Astrocyte of the spinal cord (primary cell): ENCODE measurements around the gene SH2B3.
"Not testable (repeated sequence)": the region's sequence is repeated elsewhere in the genome, so short reads cannot be mapped to it uniquely, and the experiment has no call there.

Experiments
- DNase-seq: peaks from one replicate; pipeline ENCODE4 v3.0.0; 2011; ENCODE audit warnings: low read depth, low spot score
- H3K4me3 ChIP-seq: 2 replicates; pipeline ENCODE4 v1.5.1; 2011; ENCODE audit warnings: low read depth, mild to moderate bottlenecking, low read length, moderate library complexity
- in situ Hi-C: cut with HindIII; loops from 2 replicates; pipeline ENCODE4 v1.10.0; 2017; ENCODE audit warnings: low sequenced_read_pairs
- TF ChIP-seq, protein P1 (sequence below): IDR thresholded peaks from 2 replicates; pipeline ENCODE4 v1.5.1; 2012; ENCODE audit warnings: low read depth, mild to moderate bottlenecking, low read length, inconsistent platforms

The SH2B3 gene

DNA sequence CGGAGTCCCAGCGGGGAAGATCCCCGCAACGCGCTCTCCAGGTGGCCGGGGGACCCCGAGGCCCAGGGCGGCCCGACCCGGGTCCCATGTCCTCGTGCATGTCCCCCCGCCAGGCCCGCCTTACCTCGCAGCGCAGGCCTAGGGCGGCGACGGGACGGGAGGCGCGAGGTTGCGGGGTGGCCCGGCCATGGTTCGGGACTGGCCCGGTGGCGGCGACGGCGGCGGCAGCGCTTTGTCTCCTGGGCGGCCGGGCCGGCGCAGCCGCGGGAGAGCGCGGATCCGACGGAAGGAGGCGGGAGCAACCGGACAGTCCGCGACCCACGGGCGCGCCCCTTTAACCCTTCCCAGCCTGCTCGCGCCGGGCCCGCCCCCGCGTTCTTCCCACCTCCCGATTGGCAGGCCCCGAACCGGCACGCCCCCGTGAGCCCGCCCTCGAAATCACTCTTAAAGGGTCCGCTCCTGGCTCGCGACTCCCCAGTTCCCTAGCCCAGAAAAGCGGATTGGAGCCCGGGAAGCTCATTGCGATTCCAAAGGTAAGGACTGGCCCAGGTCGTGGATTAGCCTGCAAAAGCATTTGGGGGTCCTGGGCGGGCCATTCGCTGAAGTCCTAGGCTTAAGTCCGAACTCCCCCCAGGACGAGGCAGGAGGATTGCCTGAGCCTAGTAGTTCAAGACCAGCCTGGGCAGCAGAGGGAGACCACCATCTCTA lies 36.8 kb upstream of the SH2B3 start, which contains the start of gene PHETA1:
PHETA1 (minus strand) TSS at position 308 of the 708 bp plus-strand sequence. CDS start 5,668 bp downstream, outside the sequence.
- DNase-seq = peak; percentile 89
- in situ Hi-C loops = no loop called here
- H3K4me3 ChIP-seq = peak within 1 kb of the TSS; percentile 82
- TF ChIP-seq, protein P1, sequence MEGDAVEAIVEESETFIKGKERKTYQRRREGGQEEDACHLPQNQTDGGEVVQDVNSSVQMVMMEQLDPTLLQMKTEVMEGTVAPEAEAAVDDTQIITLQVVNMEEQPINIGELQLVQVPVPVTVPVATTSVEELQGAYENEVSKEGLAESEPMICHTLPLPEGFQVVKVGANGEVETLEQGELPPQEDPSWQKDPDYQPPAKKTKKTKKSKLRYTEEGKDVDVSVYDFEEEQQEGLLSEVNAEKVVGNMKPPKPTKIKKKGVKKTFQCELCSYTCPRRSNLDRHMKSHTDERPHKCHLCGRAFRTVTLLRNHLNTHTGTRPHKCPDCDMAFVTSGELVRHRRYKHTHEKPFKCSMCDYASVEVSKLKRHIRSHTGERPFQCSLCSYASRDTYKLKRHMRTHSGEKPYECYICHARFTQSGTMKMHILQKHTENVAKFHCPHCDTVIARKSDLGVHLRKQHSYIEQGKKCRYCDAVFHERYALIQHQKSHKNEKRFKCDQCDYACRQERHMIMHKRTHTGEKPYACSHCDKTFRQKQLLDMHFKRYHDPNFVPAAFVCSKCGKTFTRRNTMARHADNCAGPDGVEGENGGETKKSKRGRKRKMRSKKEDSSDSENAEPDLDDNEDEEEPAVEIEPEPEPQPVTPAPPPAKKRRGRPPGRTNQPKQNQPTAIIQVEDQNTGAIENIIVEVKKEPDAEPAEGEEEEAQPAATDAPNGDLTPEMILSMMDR = no peak

DNA sequence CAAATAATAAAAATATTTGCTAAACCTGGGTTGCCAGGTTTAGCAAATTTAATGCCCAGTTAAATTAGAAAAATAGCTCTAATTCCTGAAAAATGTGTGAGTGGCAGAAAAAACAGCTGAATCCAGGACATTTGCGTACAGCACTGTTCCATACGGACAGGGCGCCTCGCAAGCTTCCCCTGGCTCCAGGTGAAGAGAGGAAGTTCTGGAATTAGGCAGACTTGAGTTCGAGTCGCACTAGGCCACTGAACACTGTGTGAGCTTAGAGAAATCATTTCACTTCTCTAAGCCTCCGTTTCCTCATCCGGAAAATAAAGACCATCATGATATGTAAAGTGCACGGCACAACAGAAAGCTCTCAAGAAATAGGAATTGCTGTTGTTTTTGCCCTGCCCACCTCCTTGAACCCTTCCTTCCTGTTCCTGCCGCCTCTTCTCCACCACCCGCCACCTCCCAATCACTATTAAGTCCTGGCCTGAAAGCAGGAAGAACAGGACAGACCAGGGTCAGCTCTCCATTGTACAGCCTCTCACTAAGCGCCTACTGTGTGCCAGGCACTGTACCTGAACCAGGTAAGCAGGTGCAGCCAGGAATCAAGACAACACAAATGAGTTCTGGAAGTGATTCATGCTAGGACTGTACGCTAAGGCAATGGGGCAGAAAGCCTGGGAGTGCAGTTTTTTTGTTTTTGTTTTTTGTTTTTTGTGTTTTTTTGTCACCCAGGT lies 36.1 kb upstream of the SH2B3 start:
- TF ChIP-seq, protein P1 = no peak
- H3K4me3 ChIP-seq = peak overlapping the region; percentile 82
- in situ Hi-C loops = no loop called here
- no peak for DNase-seq

DNA sequence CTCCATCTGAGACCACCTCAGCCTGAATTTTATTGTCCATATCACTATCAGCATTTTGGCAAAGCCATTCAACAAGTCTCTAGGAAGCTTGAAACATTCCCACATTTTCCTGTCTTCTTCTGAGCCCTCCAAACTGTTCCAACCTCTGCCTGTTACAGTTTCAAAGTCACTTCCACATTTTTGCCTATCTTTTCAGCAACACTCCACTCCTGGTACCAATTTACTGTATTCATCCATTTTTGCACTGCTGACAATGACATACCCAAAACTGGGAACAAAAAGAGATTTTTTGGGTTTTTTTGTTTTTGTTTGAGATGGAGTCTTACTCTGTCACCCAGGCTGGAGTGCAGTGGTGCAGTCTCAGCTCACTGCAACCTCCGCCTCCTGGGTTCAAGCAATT lies 32.5 kb upstream of the SH2B3 start:
- in situ Hi-C loops, H3K4me3 ChIP-seq, DNase-seq: not testable (repeated sequence)

DNA sequence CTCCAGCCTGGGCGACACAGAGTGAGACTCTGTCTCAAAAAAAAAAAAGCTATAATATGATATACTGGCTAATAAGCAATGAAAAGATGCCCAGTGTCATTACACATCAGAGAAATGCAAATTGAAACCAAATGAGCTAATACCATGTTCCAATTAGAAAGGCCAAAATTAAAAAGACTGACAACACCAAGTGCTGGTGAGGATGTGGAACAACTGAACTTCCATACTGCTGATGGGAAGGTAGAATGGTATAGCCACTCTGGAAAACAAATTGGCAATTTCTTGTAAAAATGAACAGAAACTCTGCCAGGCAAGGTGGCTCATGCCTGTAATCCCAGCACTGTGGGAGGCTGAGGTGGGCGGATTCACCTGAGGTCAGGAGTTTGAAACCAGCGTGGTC lies 28.3 kb upstream of the SH2B3 start:
- TF ChIP-seq, protein P1 = no peak
- in situ Hi-C loops = no loop called here
- no peak overlapping the region for H3K4me3 ChIP-seq
- no peak for DNase-seq

DNA sequence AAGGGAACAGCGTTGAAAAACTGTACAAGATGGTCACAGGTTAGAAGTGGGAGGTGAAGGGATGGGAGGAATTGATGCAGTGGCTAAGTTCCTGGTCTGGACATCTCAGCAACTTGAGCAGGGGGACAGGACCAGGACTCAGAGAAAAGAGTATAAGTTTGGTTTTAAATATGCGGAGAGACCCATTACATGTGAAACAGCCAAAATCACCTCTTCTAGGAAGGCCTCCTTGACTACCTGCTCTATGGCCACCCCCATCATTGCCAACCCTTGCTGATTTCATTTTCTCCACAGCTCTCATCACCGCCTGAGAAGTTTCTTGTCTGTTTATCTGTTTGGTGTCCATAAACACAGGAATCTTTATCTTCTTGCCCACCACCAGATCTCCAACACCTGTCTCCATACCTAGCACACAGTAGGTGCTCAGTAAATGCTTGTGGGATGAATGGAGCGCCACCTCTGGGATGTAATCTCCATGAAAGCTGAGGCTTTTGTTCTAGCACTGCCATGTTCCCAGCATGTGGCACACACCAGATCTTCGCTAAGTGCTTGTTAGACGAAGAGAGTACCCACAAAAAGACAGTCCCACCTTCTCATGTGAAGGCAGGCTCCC lies 25.7 kb upstream of the SH2B3 start:
- TF ChIP-seq, protein P1 = no peak
- DNase-seq = no peak
- in situ Hi-C loops = no loop called here
- H3K4me3 ChIP-seq = no peak overlapping the region

DNA sequence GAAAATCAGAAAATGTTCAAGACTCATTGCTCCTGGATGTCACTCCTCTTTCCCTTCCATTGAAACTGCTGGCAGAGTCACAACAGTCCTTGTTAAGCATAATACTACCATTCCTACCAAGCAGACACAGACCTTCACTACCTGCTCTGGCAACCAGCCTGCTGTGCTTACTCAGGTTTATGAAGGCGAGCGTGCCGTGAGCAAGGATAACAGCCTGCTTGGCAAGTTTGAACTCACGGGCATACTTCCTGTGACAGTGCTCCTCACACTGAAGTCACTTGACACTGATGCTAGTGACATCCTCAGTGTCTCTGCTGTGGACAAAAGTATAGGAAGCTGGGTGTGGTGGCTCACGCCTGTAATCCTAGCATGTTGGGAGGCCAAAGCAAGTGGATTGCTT lies 21.1 kb upstream of the SH2B3 start:
- no peak overlapping the region for H3K4me3 ChIP-seq
- TF ChIP-seq, protein P1 = no peak
- in situ Hi-C loops = no loop called here
- no peak for DNase-seq

DNA sequence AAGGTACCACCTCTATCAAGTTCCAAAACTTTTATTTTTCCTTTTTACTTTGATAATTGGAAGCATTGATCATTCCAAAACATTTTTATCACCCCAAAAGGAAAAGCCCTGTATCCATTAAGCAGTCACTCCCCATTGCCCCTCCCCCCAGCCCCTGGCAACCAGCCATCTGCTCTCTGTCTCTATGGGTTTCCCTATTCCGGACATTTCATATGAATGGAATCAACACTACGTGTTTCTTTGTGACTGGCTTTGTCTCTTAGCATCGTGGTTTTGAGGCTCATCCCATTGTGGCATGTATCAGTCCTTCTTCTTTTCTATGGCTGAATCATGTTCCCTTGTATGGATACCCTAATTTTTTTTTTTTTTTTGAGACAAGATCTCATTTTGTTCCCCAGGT lies 18.8 kb upstream of the SH2B3 start:
- DNase-seq = no peak
- TF ChIP-seq, protein P1 = no peak
- in situ Hi-C loops = no loop called here
- H3K4me3 ChIP-seq = no peak overlapping the region
